ENCODE measurements around the gene CACNA1B.

CACNA1B gene

GRCh38 chr9:137959641-137960411, 82.2 kb downstream of the CACNA1B start:
- no peak for DNase-seq (ENCODE audit: low read depth in 2 of 3, low spot score in 2 of 3)

- DNase-seq (ENCODE audit: low read depth in 2 of 3, low spot score in 2 of 3), result no peak
Measured at GRCh38 chr9:137960496-137960895, 82.9 kb downstream of the CACNA1B start.

GRCh38 chr9:137963525-137963924, 85.9 kb downstream of the CACNA1B start:
- DNase-seq (ENCODE audit: low read depth in 2 of 3, low spot score in 2 of 3), result no peak

GRCh38 chr9:137965177-137965795, 87.7 kb downstream of the CACNA1B start:
- no peak for DNase-seq (ENCODE audit: low read depth in 2 of 3, low spot score in 2 of 3)

GRCh38 chr9:137967280-137967953, 89.8 kb downstream of the CACNA1B start:
- DNase-seq (ENCODE audit: low read depth in 2 of 3, low spot score in 2 of 3), result no peak

GRCh38 chr9:137968235-137968634, 90.7 kb downstream of the CACNA1B start:
- no peak for DNase-seq (ENCODE audit: low read depth in 2 of 3, low spot score in 2 of 3)

- no peak for DNase-seq (ENCODE audit: low read depth in 2 of 3, low spot score in 2 of 3)
Measured at GRCh38 chr9:137969008-137969407, 91.4 kb downstream of the CACNA1B start.

- no peak for DNase-seq (ENCODE audit: low read depth in 2 of 3, low spot score in 2 of 3)
Measured at GRCh38 chr9:137969685-137970084, 92.1 kb downstream of the CACNA1B start.

- DNase-seq (ENCODE audit: low read depth in 2 of 3, low spot score in 2 of 3), result no peak
Measured at GRCh38 chr9:137970098-137970497, 92.5 kb downstream of the CACNA1B start.

GRCh38 chr9:137970686-137971476, 93.3 kb downstream of the CACNA1B start:
- no peak for DNase-seq (ENCODE audit: low read depth in 2 of 3, low spot score in 2 of 3)

GRCh38 chr9:137971477-137972138, 94.0 kb downstream of the CACNA1B start:
- DNase-seq (ENCODE audit: low read depth in 2 of 3, low spot score in 2 of 3), result no peak

GRCh38 chr9:137972355-137972987, 94.9 kb downstream of the CACNA1B start:
- no peak for DNase-seq (ENCODE audit: low read depth in 2 of 3, low spot score in 2 of 3)

- no peak for DNase-seq (ENCODE audit: low read depth in 2 of 3, low spot score in 2 of 3)
Measured at GRCh38 chr9:137972988-137973470, 95.4 kb downstream of the CACNA1B start.

- DNase-seq (ENCODE audit: low read depth in 2 of 3, low spot score in 2 of 3), result no peak
Measured at GRCh38 chr9:137973829-137974416, 96.3 kb downstream of the CACNA1B start.

- no peak for DNase-seq (ENCODE audit: low read depth in 2 of 3, low spot score in 2 of 3)
Measured at GRCh38 chr9:137974746-137975526, 97.4 kb downstream of the CACNA1B start.

GRCh38 chr9:137975527-137975913, 97.9 kb downstream of the CACNA1B start:
- no peak for DNase-seq (ENCODE audit: low read depth in 2 of 3, low spot score in 2 of 3)

GRCh38 chr9:137975936-137976565, 98.5 kb downstream of the CACNA1B start:
- no peak for DNase-seq (ENCODE audit: low read depth in 2 of 3, low spot score in 2 of 3)

- no peak for DNase-seq (ENCODE audit: low read depth in 2 of 3, low spot score in 2 of 3)
Measured at GRCh38 chr9:137977571-137978261, 100.1 kb downstream of the CACNA1B start.

All from activated CD8-positive, alpha-beta memory T cell treated with anti-CD3 and anti-CD28 coated beads for 48 hours (primary cell).